H9 (cell line): ENCODE results near the gene CACNA1H. TPM values are rescaled to one million over a fixed set of nuclear protein-coding genes. Genes with fewer than 3 reads are reported as not detected.

Experiments
- DNase-seq: peaks from one replicate; pipeline ENCODE4 v3.0.0-alpha.2; 2017
- H2AFZ ChIP-seq: one replicate; pipeline ENCODE4 v1.6.1; 2013; ENCODE audit warnings: mild to moderate bottlenecking, low read length, control low read depth, moderate library complexity
- H2AK5ac ChIP-seq: 2 replicates; pipeline ENCODE4 v1.6.1; 2013; ENCODE audit warnings: low read length, control low read depth, mixed read lengths; ENCODE audit not compliant: insufficient read length
- H2BK120ac ChIP-seq: one replicate; pipeline ENCODE4 v1.6.1; 2013; ENCODE audit warnings: low read depth, mild to moderate bottlenecking, low read length, control low read depth, inconsistent platforms; ENCODE audit not compliant: poor library complexity, severe bottlenecking
- H2BK12ac ChIP-seq: 2 replicates; pipeline ENCODE4 v1.6.1; 2013; ENCODE audit warnings: low read length, control low read depth, mixed read lengths, low read depth; ENCODE audit not compliant: insufficient read length
- H2BK15ac ChIP-seq: 2 replicates; pipeline ENCODE4 v1.6.1; 2013; ENCODE audit warnings: low read depth, low read length, control low read depth
- H2BK20ac ChIP-seq: one replicate; pipeline ENCODE4 v1.6.1; 2013; ENCODE audit warnings: low read depth, mild to moderate bottlenecking, low read length, control low read depth, inconsistent platforms; ENCODE audit not compliant: poor library complexity, severe bottlenecking
- H2BK5ac ChIP-seq: 2 replicates; pipeline ENCODE4 v1.6.1; 2013; ENCODE audit warnings: low read length, control low read depth, mixed read lengths; ENCODE audit not compliant: insufficient read length
- H3K14ac ChIP-seq: 2 replicates; pipeline ENCODE4 v1.6.1; 2013; ENCODE audit warnings: low read length, control low read depth; ENCODE audit not compliant: insufficient read depth
- H3K18ac ChIP-seq: 2 replicates; pipeline ENCODE4 v1.6.1; 2013; ENCODE audit warnings: low read depth, mild to moderate bottlenecking, mixed read lengths, low read length, control low read depth; ENCODE audit not compliant: insufficient read length
- H3K23ac ChIP-seq: 2 replicates; pipeline ENCODE4 v1.6.1; 2013; ENCODE audit warnings: low read length, control low read depth, mixed read lengths, low read depth; ENCODE audit not compliant: insufficient read length
- H3K23me2 ChIP-seq: 2 replicates; pipeline ENCODE4 v1.6.1; 2013; ENCODE audit warnings: low read depth, mild to moderate bottlenecking, mixed read lengths, low read length, control low read depth; ENCODE audit not compliant: insufficient read length, poor library complexity, severe bottlenecking
- H3K27ac ChIP-seq: 2 replicates; pipeline ENCODE4 v1.5.1; 2013; ENCODE audit warnings: low read length, control low read depth, mixed read lengths, low read depth; ENCODE audit not compliant: insufficient read length
- H3K27me3 ChIP-seq: 2 replicates; pipeline ENCODE4 v1.6.1; 2013; ENCODE audit warnings: low read length, control low read depth, inconsistent platforms; ENCODE audit not compliant: insufficient read depth
- H3K4ac ChIP-seq: 2 replicates; pipeline ENCODE4 v1.6.1; 2013; ENCODE audit warnings: low read depth, mild to moderate bottlenecking, control low read depth, inconsistent platforms, low read length, moderate library complexity
- H3K4me1 ChIP-seq: 2 replicates; pipeline ENCODE4 v1.6.1; 2013; ENCODE audit warnings: low read length, control low read depth, inconsistent platforms; ENCODE audit not compliant: insufficient read depth
- H3K4me2 ChIP-seq: 2 replicates; pipeline ENCODE4 v1.6.1; 2013; ENCODE audit warnings: low read length, control low read depth, mixed read lengths; ENCODE audit not compliant: insufficient read length, insufficient read depth
- H3K56ac ChIP-seq: 2 replicates; pipeline ENCODE4 v1.6.1; 2013; ENCODE audit warnings: low read depth, mild to moderate bottlenecking, mixed read lengths, low read length, control low read depth; ENCODE audit not compliant: insufficient read length
- H3K79me1 ChIP-seq: 2 replicates; pipeline ENCODE4 v1.6.1; 2013; ENCODE audit warnings: low read depth, mild to moderate bottlenecking, moderate library complexity, low read length, control low read depth, inconsistent platforms; ENCODE audit not compliant: insufficient read depth, poor library complexity, severe bottlenecking
- H3K79me2 ChIP-seq: 2 replicates; pipeline ENCODE4 v1.6.1; 2013; ENCODE audit warnings: low read length, control low read depth, inconsistent platforms; ENCODE audit not compliant: insufficient read depth
- H3K9ac ChIP-seq: 2 replicates; pipeline ENCODE4 v1.6.1; 2013; ENCODE audit warnings: low read length, control low read depth, mixed read lengths; ENCODE audit not compliant: insufficient read length; ENCODE audit errors: extremely low read depth
- H3K9me3 ChIP-seq: one replicate; pipeline ENCODE4 v1.6.1; 2013; ENCODE audit warnings: low read depth, low read length, inconsistent platforms; ENCODE audit not compliant: control insufficient read depth
- H3T11ph ChIP-seq: one replicate; pipeline ENCODE4 v1.6.1; 2013; ENCODE audit warnings: mild to moderate bottlenecking, low read length, control low read depth, inconsistent platforms
- H4K20me1 ChIP-seq: one replicate; pipeline ENCODE4 v1.6.1; 2013; ENCODE audit not compliant: control insufficient read depth, insufficient read length, insufficient read depth
- H4K5ac ChIP-seq: 2 replicates; pipeline ENCODE4 v1.6.1; 2013; ENCODE audit warnings: low read depth, mild to moderate bottlenecking, mixed read lengths, low read length, control low read depth; ENCODE audit not compliant: insufficient read length
- H4K8ac ChIP-seq: replicated peaks from 2 replicates; pipeline ENCODE4 v1.6.1; 2013; ENCODE audit warnings: low read length, control low read depth, mixed read lengths, low read depth; ENCODE audit not compliant: insufficient read length
- H4K91ac ChIP-seq: 2 replicates; pipeline ENCODE4 v1.6.1; 2013; ENCODE audit warnings: low read depth, mild to moderate bottlenecking, moderate library complexity, mixed read lengths, low read length, control low read depth; ENCODE audit not compliant: insufficient read length
- H3K27ac Mint-ChIP-seq, 3 experiments: 2 replicates in 2 of 3; 3 replicates in 1 of 3; pipeline ENCODE4 v1.8.0; 2020 to 2021; ENCODE audit warnings: mixed read lengths in 3 of 3, mild to moderate bottlenecking in 1 of 3, moderate library complexity in 1 of 3
- H3K27me3 Mint-ChIP-seq: 2 replicates; pipeline ENCODE4 v1.8.0; 2021; ENCODE audit warnings: low read depth, mild to moderate bottlenecking, moderate library complexity, mixed read lengths
- H3K36me3 Mint-ChIP-seq, 3 experiments: 2 replicates in 2 of 3; 3 replicates in 1 of 3; pipeline ENCODE4 v1.8.0; 2020 to 2021; ENCODE audit warnings: low read depth in 3 of 3, mixed read lengths in 3 of 3; ENCODE audit not compliant: insufficient read depth in 1 of 3
- H3K4me1 Mint-ChIP-seq, 2 experiments: 2 replicates each; pipeline ENCODE4 v1.8.0; 2020; ENCODE audit warnings: mixed read lengths in 2 of 2
- H3K4me3 Mint-ChIP-seq, 2 experiments: 2 replicates in 1 of 2; 3 replicates in 1 of 2; pipeline ENCODE4 v1.8.0; 2020 to 2021; ENCODE audit warnings: mild to moderate bottlenecking in 2 of 2, mixed read lengths in 2 of 2, moderate library complexity in 1 of 2
- H3K9me3 Mint-ChIP-seq, 2 experiments: 2 replicates in 1 of 2; 3 replicates in 1 of 2; pipeline ENCODE4 v1.8.0; 2020; ENCODE audit warnings: mild to moderate bottlenecking in 2 of 2, mixed read lengths in 2 of 2, moderate library complexity in 1 of 2
- WGBS: extraction: QIAGEN DNeasy Blood & Tissue Kit; methylation state at CpG from one replicate; pipeline ENCODE4 v1.1.7; 2013; ENCODE audit warnings: missing lambda C conversion rate, low lambda C conversion rate, mixed read lengths; ENCODE audit not compliant: insufficient read length; ENCODE audit errors: extremely low coverage; 5-methylcytosine and 5-hydroxymethylcytosine counted together
- long read RNA-seq: library from polyadenylated mRNA; unstranded; transcript quantifications from one replicate; pipeline ENCODE4 v2.0.0, GENCODE V29; 2020
- total RNA-seq: library from RNA; stranded (reverse); gene quantifications from 2 replicates; pipeline ENCODE4 v1.2.1, GENCODE V29; 2021
- TF ChIP-seq, protein P1 (sequence below): fragments of 200-600 bp; sonication (generic); conservative IDR thresholded peaks from 3 replicates; pipeline ENCODE4 v1.8.0; 2021; ENCODE audit warnings: antibody characterized with exemption, mild to moderate bottlenecking

Gene CACNA1H
- total RNA-seq, result 41.9 and 43.3 TPM in 2 replicates
- long read RNA-seq, partial matches to known transcripts, result 0 of 14 reads
- long read RNA-seq, other reads (novel, unspliced or antisense), result 14 of 14 reads

DNA sequence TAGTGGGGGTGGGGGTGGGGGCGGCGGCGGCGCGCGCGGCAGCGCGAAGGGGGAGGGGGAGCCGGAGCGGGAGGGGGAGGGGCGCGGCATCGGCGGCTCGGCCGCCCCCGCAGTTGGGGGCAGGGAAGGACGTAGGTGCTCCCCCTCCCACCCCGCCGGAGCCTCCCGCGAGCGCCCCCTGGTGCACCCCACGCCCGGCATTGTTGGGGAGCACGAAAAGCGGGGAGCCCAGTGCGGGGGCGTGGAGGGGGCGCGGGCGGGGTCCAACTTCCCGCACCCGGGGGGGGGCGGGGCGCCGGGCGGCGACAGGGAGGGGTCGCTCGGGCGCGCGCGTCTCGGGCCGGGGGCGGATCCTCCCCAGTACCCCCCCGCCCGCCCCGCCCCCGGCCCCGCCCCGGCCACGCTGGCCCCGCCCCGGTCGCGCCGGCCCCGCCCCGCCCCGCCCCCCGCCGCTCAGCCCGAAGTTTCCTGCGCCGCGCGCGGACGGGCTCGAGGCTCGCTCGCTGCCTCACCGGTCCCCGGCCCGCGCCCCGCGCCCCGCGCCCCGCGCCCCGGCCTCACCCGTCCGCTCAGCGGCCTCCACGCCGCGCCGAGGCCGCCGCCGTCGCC, at the start of gene CACNA1H:
Gene CACNA1H (plus strand): TSS at position 456 of the 609 bp plus-strand sequence. CDS start 632 bp downstream, outside the sequence.
- Mint-ChIP-seq H3K27me3 (peaks cover 17% of the 10 kb centered on the region), H3K36me3 (peaks cover 0 to 6% (median 5%) of the 10 kb centered on the region in 3 experiments; a peak in 3 of 7 replicates), H3K4me3 (peak within 1 kb of the TSS; percentile 60 to 79), H3K27ac (no peak within 1 kb of the TSS), H3K9me3 (peaks cover 3% of the 10 kb centered on the region in 2 experiments; a peak in 3 of 5 replicates), H3K4me1 (peaks cover 10 to 15% of the 10 kb centered on the region in 2 experiments)
- Histone ChIP-seq H3K79me1 (no peaks in the 10 kb centered on the region), H3K4me2 (peak within 1 kb of the TSS; percentile 45), H2BK5ac (no peak within 1 kb of the TSS), H3K27ac (no peak within 1 kb of the TSS), H2AK5ac (no peak within 1 kb of the TSS), H2BK15ac (no peak within 1 kb of the TSS), H4K5ac (no peak within 1 kb of the TSS), H4K91ac (no peak within 1 kb of the TSS), H3K23ac (no peak within 1 kb of the TSS), H2BK12ac (no peak within 1 kb of the TSS), H3K9ac (no peak within 1 kb of the TSS), H3K14ac (peak within 1 kb of the TSS; percentile 61), H3K27me3 (no peaks in the 10 kb centered on the region), H4K20me1 (no peaks in the 10 kb centered on the region), H2BK20ac (no peak within 1 kb of the TSS), H3K4ac (no peak within 1 kb of the TSS), H3K79me2 (no peaks in the 10 kb centered on the region; the same call in 1 of the 2 replicates), H3K4me1 (no peaks in the 10 kb centered on the region; the same call in 1 of the 2 replicates), H3K18ac (no peak within 1 kb of the TSS), H3K56ac (no peak within 1 kb of the TSS), H4K8ac (no peak within 1 kb of the TSS), H3T11ph (no peak within 1 kb of the TSS), H3K23me2 (peaks cover 2% of the 10 kb centered on the region), H3K9me3 (no peaks in the 10 kb centered on the region), H2BK120ac (no peak within 1 kb of the TSS), H2AFZ (no peak within 1 kb of the TSS)
- TF ChIP-seq, protein P1, sequence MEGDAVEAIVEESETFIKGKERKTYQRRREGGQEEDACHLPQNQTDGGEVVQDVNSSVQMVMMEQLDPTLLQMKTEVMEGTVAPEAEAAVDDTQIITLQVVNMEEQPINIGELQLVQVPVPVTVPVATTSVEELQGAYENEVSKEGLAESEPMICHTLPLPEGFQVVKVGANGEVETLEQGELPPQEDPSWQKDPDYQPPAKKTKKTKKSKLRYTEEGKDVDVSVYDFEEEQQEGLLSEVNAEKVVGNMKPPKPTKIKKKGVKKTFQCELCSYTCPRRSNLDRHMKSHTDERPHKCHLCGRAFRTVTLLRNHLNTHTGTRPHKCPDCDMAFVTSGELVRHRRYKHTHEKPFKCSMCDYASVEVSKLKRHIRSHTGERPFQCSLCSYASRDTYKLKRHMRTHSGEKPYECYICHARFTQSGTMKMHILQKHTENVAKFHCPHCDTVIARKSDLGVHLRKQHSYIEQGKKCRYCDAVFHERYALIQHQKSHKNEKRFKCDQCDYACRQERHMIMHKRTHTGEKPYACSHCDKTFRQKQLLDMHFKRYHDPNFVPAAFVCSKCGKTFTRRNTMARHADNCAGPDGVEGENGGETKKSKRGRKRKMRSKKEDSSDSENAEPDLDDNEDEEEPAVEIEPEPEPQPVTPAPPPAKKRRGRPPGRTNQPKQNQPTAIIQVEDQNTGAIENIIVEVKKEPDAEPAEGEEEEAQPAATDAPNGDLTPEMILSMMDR, result peak; percentile 66
- peak; percentile 53 for DNase-seq
- WGBS, result no CpG with 5 or more reads among the region's 98 CpGs
